AG09309 (cell line): ENCODE measurements around the gene TMEM9.

ENCODE experiments used
- DNase-seq: peaks from one replicate; pipeline ENCODE4 v3.0.0-alpha.2; 2010; ENCODE audit warnings: low read depth
- H3K4me3 ChIP-seq: 2 replicates; pipeline ENCODE4 v1.5.1; 2011; ENCODE audit warnings: mild to moderate bottlenecking, low read depth, low read length, moderate library complexity; ENCODE audit not compliant: control insufficient read depth
- TF ChIP-seq, protein P1 (sequence below): IDR thresholded peaks from 2 replicates; pipeline ENCODE4 v1.5.1; 2011; ENCODE audit warnings: mild to moderate bottlenecking, low read depth, low read length, inconsistent platforms; ENCODE audit not compliant: insufficient read depth, control insufficient read depth; ENCODE audit errors: missing control alignments

TMEM9 gene

DNA sequence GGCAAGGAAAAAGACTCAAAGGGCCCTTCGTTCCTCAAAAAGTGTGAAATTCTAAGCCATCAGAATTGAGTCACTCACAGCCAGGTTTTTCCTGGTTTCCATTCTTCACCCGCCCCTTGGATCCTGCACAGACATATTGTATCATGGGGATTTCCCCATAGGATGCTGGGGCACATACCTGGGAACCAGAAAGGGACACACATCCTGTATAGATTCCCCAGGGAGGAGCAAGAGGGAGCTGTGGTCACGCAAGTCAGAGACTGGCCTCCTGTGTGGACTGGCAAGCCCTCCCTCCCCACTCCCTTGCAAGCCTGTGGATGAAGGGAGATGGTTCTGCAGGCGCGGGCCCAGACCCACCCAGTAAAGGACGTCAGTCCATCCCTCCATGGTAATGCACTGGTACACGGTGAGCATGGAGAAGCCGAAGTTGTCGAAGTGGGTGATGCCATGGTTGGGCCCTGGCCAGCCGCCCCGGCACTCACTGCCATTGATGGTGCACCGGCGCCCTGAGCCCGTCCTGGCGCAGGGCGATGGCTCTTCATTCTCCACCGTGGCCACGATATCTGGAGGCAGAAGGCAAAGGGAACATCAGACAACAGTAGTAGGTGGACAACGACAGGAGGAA lies 65.3 kb downstream of the TMEM9 start:
- TF ChIP-seq, protein P1, sequence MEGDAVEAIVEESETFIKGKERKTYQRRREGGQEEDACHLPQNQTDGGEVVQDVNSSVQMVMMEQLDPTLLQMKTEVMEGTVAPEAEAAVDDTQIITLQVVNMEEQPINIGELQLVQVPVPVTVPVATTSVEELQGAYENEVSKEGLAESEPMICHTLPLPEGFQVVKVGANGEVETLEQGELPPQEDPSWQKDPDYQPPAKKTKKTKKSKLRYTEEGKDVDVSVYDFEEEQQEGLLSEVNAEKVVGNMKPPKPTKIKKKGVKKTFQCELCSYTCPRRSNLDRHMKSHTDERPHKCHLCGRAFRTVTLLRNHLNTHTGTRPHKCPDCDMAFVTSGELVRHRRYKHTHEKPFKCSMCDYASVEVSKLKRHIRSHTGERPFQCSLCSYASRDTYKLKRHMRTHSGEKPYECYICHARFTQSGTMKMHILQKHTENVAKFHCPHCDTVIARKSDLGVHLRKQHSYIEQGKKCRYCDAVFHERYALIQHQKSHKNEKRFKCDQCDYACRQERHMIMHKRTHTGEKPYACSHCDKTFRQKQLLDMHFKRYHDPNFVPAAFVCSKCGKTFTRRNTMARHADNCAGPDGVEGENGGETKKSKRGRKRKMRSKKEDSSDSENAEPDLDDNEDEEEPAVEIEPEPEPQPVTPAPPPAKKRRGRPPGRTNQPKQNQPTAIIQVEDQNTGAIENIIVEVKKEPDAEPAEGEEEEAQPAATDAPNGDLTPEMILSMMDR: no peak
- DNase-seq: no peak
- H3K4me3 ChIP-seq: no peak overlapping the region

DNA sequence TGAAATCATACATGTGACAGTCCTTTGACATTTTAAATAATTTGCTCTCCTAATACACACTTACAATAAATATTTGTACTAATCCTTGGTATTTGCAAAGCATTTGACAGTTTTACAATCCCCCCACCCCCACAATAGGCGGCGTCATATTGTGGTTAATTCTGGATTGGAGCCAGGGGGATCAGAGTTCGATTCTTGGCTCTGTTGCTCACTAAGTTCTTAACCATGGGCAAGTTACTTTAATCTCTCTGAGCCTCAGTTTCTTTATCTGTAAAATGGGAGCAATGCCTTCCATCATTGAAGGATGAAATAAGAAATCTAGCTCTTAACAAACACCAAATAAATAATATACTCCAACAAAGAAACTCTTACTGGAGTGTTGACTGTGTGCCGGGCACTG lies 65.9 kb downstream of the TMEM9 start:
- TF ChIP-seq, protein P1: no peak
- DNase-seq: no peak
- H3K4me3 ChIP-seq: no peak overlapping the region

DNA sequence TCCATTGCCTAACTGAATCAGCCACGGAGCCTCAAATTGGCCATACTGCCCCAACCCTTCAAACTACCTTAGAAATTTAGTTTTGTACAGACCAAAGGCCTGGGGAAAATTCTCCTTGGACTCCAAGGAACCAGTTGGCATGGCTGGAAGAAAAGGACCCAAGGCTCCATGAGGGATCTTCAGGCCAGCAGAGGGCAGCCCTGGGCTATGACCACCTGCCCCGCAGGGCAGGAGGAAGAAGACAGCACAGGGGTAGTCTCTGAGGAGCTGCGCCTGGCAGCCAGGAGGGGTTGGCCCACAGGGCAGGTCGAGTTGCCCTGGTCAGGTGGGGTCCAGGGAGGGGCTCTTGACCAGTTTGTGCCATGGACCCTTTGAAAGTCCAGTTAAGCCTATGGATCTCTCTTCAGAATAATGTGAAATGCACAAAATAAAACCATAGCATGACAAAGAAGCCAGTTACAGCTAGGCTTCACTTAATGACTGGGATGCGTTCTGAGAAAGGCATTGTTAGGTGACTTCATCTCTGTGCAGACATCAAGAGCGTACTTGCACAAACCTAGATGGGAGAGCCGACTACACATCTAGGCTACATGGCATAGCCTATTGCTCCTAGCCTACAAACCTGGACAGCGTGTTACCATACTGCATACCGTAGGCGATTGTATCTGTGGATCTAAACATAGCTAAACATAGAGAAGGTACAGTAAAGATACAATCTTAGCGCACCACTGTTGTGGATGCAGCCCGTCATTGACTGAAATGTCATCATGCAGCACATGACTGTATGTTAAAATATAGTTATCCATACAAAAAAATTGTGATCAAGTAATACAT lies 68.2 kb downstream of the TMEM9 start:
- no peak for DNase-seq
- TF ChIP-seq, protein P1: peak; percentile 85
- H3K4me3 ChIP-seq: no peak overlapping the region
